AG08396 (cell line): ENCODE data around the gene WDR47.

ENCODE experiments used
- DNase-seq: peaks from one replicate; pipeline ENCODE4 v3.0.0; 2012; ENCODE audit warnings: low spot score, mixed read lengths

WDR47 gene

DNA sequence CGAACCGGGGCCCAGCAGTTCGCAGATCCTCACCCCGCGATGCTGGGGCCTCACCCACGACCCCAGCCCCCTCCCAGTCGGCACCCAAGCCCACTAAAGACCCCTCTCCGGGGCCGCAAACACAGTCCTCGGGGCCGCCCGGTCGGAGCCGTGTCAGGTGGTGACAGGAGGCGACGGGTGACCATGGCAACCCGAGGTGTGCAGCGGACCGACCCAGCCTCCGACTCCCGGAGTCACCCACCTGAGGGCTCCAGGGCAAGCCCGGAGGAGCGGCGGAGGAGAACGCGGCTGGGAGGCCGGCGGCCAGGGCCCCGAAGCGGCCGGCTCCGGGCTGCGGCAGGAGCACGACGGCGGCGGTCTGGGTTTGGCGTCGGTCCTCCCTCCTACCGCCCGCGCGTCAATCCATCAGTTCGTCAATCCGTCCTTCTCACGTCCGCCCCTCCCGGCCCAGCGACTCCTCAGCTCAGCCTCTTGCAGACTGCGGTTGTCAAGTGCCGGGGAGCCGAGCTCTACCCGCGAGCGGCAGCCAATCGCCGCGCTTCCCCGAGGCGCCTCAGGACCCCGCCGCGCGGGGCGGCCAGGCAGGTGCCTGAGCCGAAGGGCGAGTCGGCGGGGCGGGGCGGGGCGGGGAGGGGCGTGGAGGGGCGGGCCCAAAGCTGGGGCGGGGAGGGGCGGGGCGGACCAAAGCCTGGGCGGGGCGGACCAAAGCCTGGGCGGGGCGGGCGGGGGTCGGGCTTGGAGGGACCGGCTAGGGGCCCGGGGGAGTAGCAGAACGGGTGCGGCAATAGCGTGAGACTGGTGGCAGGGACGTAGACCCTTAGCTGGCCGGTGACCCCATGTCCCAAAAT, at the start of gene WDR47:
Gene WDR47, minus strand, starts transcription at position 482 of the 848 bp plus-strand sequence. CDS start 18,590 bp downstream, outside the sequence.
- DNase-seq: peak; percentile 99

GRCh38 chr1:109091078-109091838, 49.4 kb upstream of the WDR47 start:
- peak; percentile 43 for DNase-seq

GRCh38 chr1:109090196-109091077, 48.5 kb upstream of the WDR47 start, which contains the start of gene TMEM167B:
Gene TMEM167B, plus strand, starts transcription at chr1:109090764. Its CDS starts 109 bp downstream, at chr1:109090873.
- peak; percentile 82 for DNase-seq

- no peak for DNase-seq
Measured at GRCh38 chr1:109089242-109090015, 47.5 kb upstream of the WDR47 start.

- DNase-seq: no peak
Measured at GRCh38 chr1:109084563-109085517, 42.9 kb upstream of the WDR47 start.

DNA sequence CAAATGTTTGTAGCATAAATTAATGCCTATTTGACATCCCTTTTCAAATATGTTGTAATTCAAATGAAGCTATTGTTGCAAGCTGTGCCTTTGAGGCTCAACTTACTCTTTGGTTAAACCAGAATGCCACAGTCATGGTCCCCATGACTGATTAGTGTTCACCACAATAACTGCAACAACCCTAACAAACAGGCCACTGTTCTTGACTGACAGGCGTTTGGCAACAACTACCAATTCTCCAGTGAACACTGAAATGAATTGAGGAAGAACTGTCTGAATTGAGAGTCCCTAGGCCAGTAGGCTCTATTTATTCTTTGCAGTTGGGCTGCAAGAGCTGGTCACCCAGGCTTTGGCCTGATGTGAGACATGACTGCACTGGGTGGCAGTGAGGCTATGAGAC, 42.0 kb upstream of the WDR47 start:
- no peak for DNase-seq

DNA sequence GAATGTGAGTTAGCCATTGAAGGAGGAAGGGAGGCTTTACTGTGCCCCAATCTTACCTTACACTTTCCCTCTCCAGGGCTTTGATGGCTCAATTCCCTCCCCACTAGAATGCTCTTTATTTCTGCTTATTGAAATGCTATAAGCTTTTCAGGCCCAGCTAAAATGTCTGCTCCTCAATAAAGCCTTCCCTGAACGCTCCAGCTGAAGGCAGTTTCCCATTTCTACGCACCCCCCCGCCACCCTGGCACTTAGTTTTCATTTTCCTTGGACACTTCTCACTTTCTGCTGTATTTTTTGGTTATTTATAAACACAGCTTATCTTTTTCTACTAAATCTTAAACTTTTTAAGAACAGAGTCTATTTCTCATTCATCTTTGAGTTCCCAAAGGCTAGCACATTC, 41.6 kb upstream of the WDR47 start:
- no peak for DNase-seq

- no peak for DNase-seq
Measured at GRCh38 chr1:109080441-109081082, 38.7 kb upstream of the WDR47 start.

- no peak for DNase-seq
Measured at GRCh38 chr1:109079240-109079622, 37.3 kb upstream of the WDR47 start.

DNA sequence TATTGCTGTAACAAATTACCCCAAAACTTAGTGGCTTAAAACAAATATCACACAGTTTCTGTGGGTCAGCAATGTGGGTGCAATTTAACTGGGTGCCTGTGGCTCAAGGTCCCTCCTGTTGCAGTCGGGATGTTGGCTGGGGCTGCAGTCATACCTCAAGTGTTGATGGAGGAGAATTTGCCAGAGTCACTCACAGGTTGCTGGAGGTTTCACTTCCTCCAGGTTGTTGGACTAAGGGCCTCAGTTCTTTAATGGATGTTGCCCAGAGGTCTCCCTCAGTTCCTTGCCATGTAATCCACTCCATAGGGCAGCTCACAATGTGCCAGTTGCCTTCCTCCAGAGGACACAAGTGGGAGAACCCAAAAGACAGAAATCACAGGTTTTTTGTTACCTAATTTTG, 36.4 kb upstream of the WDR47 start:
- no peak for DNase-seq

- peak; percentile 95 for DNase-seq
Measured at GRCh38 chr1:109075531-109076490, 33.9 kb upstream of the WDR47 start, which contains the start of gene TAF13. Gene TAF13, minus strand, starts transcription at chr1:109076003. Its CDS starts 56 bp downstream, at chr1:109075947.

GRCh38 chr1:109069294-109069693, 27.4 kb upstream of the WDR47 start:
- DNase-seq: no peak

DNA sequence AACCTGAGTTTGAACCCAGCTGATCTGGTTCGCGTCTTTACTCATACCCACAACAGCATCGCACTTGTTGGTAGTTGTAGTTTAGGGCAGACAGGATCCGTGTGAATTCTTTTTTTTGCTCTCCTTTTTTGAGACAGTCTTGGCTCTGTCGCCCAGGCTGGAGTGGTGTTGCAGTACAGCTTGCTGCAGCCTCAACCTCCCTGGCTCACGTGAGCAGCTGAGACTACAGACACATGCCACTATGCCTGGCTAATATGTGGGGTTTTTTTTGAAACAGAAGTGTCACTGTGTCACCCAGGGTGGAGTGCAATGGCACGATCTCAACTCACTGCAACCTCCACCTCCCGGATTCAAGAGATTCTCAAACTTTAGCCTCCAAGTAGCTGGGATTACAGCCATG, 26.0 kb upstream of the WDR47 start:
- DNase-seq: no peak

GRCh38 chr1:109065137-109065536, 23.2 kb upstream of the WDR47 start:
- no peak for DNase-seq

GRCh38 chr1:109061183-109061582, 19.3 kb upstream of the WDR47 start:
- no peak for DNase-seq

DNA sequence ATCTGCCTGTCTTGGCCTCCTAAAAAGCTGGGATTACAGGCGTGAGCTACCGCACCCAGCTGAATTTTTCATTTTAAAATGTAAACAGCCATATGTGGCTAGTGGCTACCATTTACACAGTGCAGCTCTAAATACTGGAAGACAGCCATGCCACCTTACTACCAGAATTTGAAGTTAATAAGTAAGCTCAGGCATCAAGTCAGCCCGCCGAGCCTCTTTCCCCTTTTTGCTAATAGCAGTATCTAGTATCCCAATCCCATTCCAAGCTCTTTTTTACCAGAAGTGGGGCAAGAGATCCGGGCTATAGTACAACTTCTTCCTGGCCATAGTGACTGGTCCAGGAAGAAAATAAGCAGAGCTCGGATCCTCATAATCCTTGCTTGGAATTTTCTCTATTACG, 18.8 kb upstream of the WDR47 start:
- DNase-seq: no peak

GRCh38 chr1:109059026-109059425, 17.1 kb upstream of the WDR47 start:
- DNase-seq: no peak

DNA sequence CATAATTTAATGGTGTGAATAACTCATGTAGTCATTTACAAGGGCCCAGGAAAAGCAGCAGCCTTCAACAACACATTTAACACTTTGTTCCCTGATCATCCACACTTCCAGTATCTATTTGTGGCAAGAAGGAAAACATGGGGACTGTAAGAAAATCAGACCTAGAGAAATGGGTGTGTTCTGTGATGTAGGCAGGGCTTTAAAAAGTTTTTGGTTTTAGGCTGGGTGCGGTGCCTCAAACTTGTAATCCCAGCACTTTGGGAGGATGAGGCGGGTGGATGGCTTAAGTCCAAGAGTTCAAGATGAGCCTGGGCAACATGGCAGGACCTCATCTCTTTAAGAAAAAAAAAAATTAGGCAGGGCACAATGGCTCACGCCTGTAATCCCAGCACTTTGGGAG, 14.2 kb upstream of the WDR47 start:
- DNase-seq: no peak
